Lung (tissue), 12 donors: ENCODE measurements around the gene TMEM11. TPM values are rescaled to one million over a fixed set of nuclear protein-coding genes. Genes with fewer than 3 reads are reported as not detected.

Source experiments
- ATAC-seq: fragments of 200-7000 bp; cut with Tn5 transposase; one replicate; pipeline ENCODE4 v1.9.1; 2020; ENCODE audit warnings: moderate number of reproducible peaks; ENCODE audit not compliant: insufficient read depth, low FRiP score
- DNase-seq, 3 donors: peaks; one replicate each; pipeline ENCODE4 v3.0.0-alpha.2; 2013 to 2017
- H3K27ac ChIP-seq, 2 donors: one replicate each; pipeline ENCODE4 v1.5.1; 2013; ENCODE audit warnings: mild to moderate bottlenecking in 2 of 2, moderate library complexity in 2 of 2, control low read depth in 1 of 2, inconsistent platforms in 1 of 2, low read depth in 1 of 2, low read length in 1 of 2
- H3K27me3 ChIP-seq, 3 donors: one replicate each; pipeline ENCODE4 v1.5.1; 2013; ENCODE audit warnings: low read length in 2 of 3; ENCODE audit not compliant: control insufficient read depth in 3 of 3, insufficient read depth in 3 of 3
- H3K36me3 ChIP-seq, 4 donors: one replicate each; pipeline ENCODE4 v1.5.1; 2013; ENCODE audit warnings: low read length in 4 of 4, mild to moderate bottlenecking in 1 of 4, moderate library complexity in 1 of 4; ENCODE audit not compliant: control insufficient read depth in 4 of 4, insufficient read depth in 4 of 4
- H3K4me1 ChIP-seq, 5 donors: one replicate each; pipeline ENCODE4 v1.5.1; 2013; ENCODE audit warnings: low read length in 5 of 5, mild to moderate bottlenecking in 2 of 5, moderate library complexity in 1 of 5; ENCODE audit not compliant: control insufficient read depth in 5 of 5, insufficient read depth in 5 of 5
- H3K4me3 ChIP-seq: one replicate; pipeline ENCODE4 v1.5.1; 2013; ENCODE audit warnings: mild to moderate bottlenecking, control low read depth, moderate library complexity
- H3K9ac ChIP-seq, 2 donors: one replicate each; pipeline ENCODE4 v1.5.1; 2013; ENCODE audit warnings: low read length in 2 of 2, control low read depth in 1 of 2; ENCODE audit not compliant: insufficient read depth in 1 of 2
- H3K9me3 ChIP-seq, 4 donors: one replicate each; pipeline ENCODE4 v1.5.1; 2013; ENCODE audit warnings: low read length in 3 of 4, mild to moderate bottlenecking in 1 of 4, moderate library complexity in 1 of 4; ENCODE audit not compliant: control insufficient read depth in 4 of 4, insufficient read depth in 3 of 4
- WGBS, 2 donors: extraction: QIAGEN DNeasy Blood & Tissue Kit; methylation state at CpG; one replicate each; pipeline ENCODE4 v1.1.7; 2013; 5-methylcytosine and 5-hydroxymethylcytosine counted together
- polyA plus RNA-seq, 2 donors: library from polyadenylated mRNA; stranded (reverse); fragments of 200-250 nt; gene quantifications; one replicate each; pipeline ENCODE4 v1.2.1, GENCODE V29; 2013
- total RNA-seq, 2 donors: library from RNA; depleted of rRNA in 1 of 2; stranded (reverse); fragments of >200 nt in 1 of 2; gene quantifications; one replicate each; pipeline ENCODE4 v1.2.1, GENCODE V29; 2014 to 2021
- TF ChIP-seq, protein P1 (sequence below): IDR thresholded peaks from 2 replicates; pipeline ENCODE4 v1.5.1; 2012; ENCODE audit warnings: mild to moderate bottlenecking; ENCODE audit errors: control extremely low read depth, extremely low read depth
- donor health status: control.
- donor health status: control.
- donor health status: Bipolar disorder and iron deficiency.
- donor health status: healthy.
- donor health status: DM: yes; HTN: yes; CAD: no.

The TMEM11 gene
- total and polyA plus RNA-seq, 4 donors: 12.1 to 29.4 (median 27.1) TPM

DNA sequence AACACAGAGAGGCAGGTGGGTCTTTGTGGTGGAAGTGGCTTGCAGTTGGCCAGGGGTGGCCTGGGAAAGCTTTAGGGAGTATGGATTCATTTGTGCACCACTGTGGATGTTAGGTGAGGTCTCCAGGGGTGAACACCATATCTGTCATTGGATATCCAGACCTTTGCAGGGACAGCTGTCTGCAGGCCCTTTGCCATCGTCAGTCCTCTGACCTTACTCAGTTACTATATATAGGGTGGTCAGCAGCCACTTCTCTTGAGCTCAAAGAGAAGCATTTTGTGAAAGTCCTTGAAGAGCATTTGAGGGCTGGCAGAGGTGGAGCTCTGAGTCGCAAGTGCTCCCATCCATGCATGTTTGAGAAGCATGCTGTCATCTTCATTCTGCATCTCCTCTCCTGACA, 40.4 kb downstream of the TMEM11 start:
- Histone ChIP-seq H3K36me3 (peaks cover 0 to 13% (median 2%) of the 10 kb centered on the region in 4 donors), H3K4me1 (peaks cover 3 to 28% (median 7%) of the 10 kb centered on the region in 5 donors), H3K27ac (peak overlapping the region in 1 of 2 donors; percentile 9), H3K9me3 (peaks cover 0 to 2% (median 0%) of the 10 kb centered on the region in 4 donors), H3K27me3 (no peaks in the 10 kb centered on the region), H3K9ac (no peak overlapping the region), H3K4me3 (no peak overlapping the region)
- DNase-seq (no peak), ATAC-seq (no peak)
- 88 to 95% methylated on average over 2 of the region's 2 CpGs for WGBS, 2 donors
- TF ChIP-seq, protein P1, sequence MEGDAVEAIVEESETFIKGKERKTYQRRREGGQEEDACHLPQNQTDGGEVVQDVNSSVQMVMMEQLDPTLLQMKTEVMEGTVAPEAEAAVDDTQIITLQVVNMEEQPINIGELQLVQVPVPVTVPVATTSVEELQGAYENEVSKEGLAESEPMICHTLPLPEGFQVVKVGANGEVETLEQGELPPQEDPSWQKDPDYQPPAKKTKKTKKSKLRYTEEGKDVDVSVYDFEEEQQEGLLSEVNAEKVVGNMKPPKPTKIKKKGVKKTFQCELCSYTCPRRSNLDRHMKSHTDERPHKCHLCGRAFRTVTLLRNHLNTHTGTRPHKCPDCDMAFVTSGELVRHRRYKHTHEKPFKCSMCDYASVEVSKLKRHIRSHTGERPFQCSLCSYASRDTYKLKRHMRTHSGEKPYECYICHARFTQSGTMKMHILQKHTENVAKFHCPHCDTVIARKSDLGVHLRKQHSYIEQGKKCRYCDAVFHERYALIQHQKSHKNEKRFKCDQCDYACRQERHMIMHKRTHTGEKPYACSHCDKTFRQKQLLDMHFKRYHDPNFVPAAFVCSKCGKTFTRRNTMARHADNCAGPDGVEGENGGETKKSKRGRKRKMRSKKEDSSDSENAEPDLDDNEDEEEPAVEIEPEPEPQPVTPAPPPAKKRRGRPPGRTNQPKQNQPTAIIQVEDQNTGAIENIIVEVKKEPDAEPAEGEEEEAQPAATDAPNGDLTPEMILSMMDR: no peak

DNA sequence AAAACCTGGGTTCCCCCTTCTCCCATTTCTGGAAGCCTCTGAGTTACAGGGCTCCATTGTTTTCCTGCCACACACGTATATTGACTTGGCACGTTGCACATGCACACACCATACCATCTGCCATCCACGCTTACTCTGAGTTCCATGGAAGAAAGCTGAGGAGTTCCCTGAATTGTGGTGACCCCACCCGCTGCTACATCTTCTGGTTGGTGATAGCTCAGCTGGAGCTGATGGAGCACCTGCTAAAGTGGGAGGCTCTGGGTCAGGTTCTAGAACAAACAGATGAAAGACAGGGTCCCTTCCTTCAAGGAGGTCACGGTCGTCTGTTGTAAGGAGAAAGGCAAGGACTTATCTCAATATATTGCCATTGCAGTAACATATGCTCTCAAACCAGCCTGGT, 41.1 kb downstream of the TMEM11 start:
- Histone ChIP-seq H3K9me3 (peaks cover 0 to 2% (median 0%) of the 10 kb centered on the region in 4 donors), H3K27ac (no peak overlapping the region), H3K4me1 (peaks cover 3 to 28% (median 7%) of the 10 kb centered on the region in 5 donors), H3K4me3 (no peak overlapping the region), H3K9ac (no peak overlapping the region), H3K27me3 (no peaks in the 10 kb centered on the region), H3K36me3 (peaks cover 0 to 12% (median 2%) of the 10 kb centered on the region in 4 donors)
- ATAC-seq (no peak), DNase-seq (no peak)
- 97% methylated on average over 6 of the region's 6 CpGs for WGBS, 2 donors
- TF ChIP-seq, protein P1: no peak

DNA sequence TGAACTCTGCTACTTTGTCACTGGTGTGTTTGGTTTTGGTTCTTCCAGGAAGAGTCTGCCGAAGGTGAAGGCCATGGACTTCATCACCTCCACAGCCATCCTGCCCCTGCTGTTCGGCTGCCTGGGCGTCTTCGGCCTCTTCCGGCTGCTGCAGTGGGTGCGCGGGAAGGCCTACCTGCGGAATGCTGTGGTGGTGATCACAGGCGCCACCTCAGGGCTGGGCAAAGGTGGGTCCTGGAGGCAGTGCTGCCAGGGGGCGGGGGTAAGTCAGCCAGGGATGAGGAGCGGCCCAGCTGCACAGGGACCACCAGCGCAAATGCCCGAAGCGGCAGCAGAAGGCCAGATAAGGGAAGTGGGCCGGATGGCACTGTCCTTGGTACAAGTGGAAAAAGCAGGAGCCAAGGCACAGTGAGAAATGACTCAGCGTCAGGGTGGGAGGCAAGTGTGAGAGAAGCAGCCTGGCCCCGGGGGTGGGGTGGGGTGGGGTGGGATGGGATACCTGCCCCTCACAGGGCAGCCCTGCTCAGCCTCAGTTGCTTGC, 41.9 kb downstream of the TMEM11 start:
- Histone ChIP-seq H3K27ac (no peak overlapping the region), H3K9ac (no peak overlapping the region), H3K36me3 (peaks cover 0 to 12% (median 2%) of the 10 kb centered on the region in 4 donors), H3K4me3 (no peak overlapping the region), H3K9me3 (peaks cover 0 to 2% (median 0%) of the 10 kb centered on the region in 4 donors), H3K4me1 (peaks cover 7 to 31% (median 12%) of the 10 kb centered on the region in 5 donors), H3K27me3 (no peaks in the 10 kb centered on the region)
- TF ChIP-seq, protein P1: no peak
- no peak for ATAC-seq
- no peak for DNase-seq
- 93 to 95% methylated on average over 17 of the region's 17 CpGs for WGBS, 2 donors
